ENCODE measurements around the gene TLE2. TPM values are rescaled to one million over a fixed set of nuclear protein-coding genes. Genes with fewer than 3 reads are reported as not detected.

The TLE2 gene
- total and polyA plus RNA-seq, 2 donors from 2014 or later: 28.2 to 76.6 TPM

DNA sequence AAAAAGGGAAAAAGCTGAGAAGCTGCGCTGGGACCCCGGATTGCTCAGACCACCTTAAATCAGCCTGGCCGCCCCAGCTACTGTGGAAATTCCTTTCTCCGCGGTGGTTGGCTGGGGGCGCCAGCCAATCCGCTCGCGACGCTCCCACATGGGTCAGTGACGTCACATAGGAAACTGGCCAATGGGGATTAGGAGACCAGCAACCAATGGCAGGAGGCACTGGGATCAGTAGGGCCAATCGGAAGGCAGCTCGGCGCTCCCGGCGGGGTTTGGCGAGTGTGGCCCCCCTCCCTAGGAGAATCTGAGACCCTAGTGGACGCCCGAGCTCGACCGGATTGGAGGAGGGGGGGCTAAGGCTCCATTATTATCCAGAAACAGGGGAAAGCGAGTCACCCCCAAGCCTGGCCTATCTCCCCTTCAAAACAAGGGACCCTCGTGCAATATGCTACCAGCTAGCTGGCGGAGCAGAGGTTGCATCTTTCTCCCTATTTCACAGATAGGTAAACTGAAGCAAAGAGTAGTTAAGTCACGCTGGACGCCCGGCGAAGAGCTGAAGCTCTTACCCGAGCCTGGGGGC, 6.5 kb upstream of the TLE2 start:
- DNase-seq (peak; percentile 99 to 100 (median 100)), FAIRE-seq (peak; percentile 98)
- no peaks in the 10 kb centered on the region for H3K9me3 ChIP-seq (ENCODE audit: control insufficient read depth in 2 of 3, insufficient read depth in 1 of 3, low read length in 3 of 3)
- H3K4me3 ChIP-seq (ENCODE audit: low read length in 3 of 3): peak overlapping the region; percentile 70 to 87 (median 78)
- intact Hi-C loops (cut with DNase I): no loop called here
- H3K36me3 ChIP-seq (ENCODE audit: control insufficient read depth in 2 of 3, insufficient read depth in 3 of 3, low read length in 3 of 3): no peaks in the 10 kb centered on the region
- H3K9ac ChIP-seq (ENCODE audit: low read length in 3 of 3): peak overlapping the region in 2 of 3 donors; percentile 62 to 75
- peaks cover 3 to 12% (median 8%) of the 10 kb centered on the region in 3 donors for H3K4me1 ChIP-seq (ENCODE audit: control insufficient read depth in 2 of 3, insufficient read depth in 2 of 3, low read depth in 1 of 3, low read length in 3 of 3)
- no peaks in the 10 kb centered on the region for H3K27me3 ChIP-seq (ENCODE audit: control insufficient read depth, insufficient read depth, low read length)
- peak overlapping the region; percentile 89 to 97 for H3K27ac ChIP-seq (ENCODE audit: low read depth in 2 of 2, low read length in 2 of 2)
- TF ChIP-seq CTCF (IDR thresholded peaks at IDR 0.05; ENCODE audit: borderline replicate concordance, extremely low read depth, insufficient read depth): no peak

DNA sequence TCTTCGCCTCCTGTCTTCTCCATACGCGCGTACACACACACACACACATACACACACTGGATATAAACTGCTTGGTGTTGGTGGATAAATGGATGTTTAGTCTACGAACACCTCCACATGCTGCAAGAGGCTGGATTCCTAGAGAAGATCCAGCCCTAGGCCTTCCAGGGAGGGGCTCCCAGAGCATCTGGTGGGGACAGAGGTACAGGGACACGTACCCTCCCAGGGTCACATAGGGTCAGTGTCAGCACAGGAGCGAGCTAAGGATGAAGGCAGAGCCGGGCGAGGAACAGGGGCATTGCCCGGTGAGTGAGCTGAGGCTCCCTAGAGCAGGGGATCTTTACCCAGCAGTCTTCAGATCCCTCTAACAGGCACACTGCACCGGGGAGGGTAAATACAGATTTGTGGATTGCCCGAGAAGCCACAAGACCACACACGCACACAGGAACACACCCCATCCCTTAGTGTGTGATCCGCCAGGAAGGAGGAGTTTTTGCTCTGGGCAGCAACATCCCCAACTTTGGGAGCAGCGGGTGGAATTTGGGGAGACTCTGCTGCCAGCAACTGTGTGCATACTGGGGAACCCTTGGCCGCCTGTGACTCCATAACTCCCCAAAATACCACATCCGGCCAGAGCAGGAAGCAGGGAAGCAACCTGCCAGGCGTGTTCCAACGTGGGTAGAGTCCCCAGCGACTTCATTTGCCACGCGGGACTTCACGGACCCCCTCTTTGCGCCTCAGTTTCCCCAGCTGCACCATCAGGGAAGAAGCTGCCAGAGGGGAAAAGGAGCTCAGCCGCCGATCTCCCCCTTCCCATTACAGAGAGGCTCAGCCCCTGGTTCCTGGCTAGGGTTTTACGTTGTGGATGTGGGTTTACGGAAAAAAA, 5.8 kb upstream of the TLE2 start:
- DNase-seq: peak in 3 of 5 donors; percentile 42 to 70 (median 51)
- Histone ChIP-seq H3K9ac (ENCODE audit: low read length in 3 of 3) (peak overlapping the region in 2 of 3 donors; percentile 69 to 71), H3K27me3 (ENCODE audit: control insufficient read depth, insufficient read depth, low read length) (no peaks in the 10 kb centered on the region), H3K4me3 (ENCODE audit: low read length in 3 of 3) (peak overlapping the region; percentile 5 to 78 (median 56)), H3K36me3 (ENCODE audit: control insufficient read depth in 2 of 3, insufficient read depth in 3 of 3, low read length in 3 of 3) (no peaks in the 10 kb centered on the region), H3K9me3 (ENCODE audit: control insufficient read depth in 2 of 3, insufficient read depth in 1 of 3, low read length in 3 of 3) (no peaks in the 10 kb centered on the region), H3K4me1 (ENCODE audit: control insufficient read depth in 2 of 3, insufficient read depth in 2 of 3, low read depth in 1 of 3, low read length in 3 of 3) (peaks cover 3 to 12% (median 8%) of the 10 kb centered on the region in 3 donors), H3K27ac (ENCODE audit: low read depth in 2 of 2, low read length in 2 of 2) (peak overlapping the region in 1 of 2 donors; percentile 65)
- no peak for TF ChIP-seq CTCF (IDR thresholded peaks at IDR 0.05; ENCODE audit: borderline replicate concordance, extremely low read depth, insufficient read depth)
- no peak for FAIRE-seq
- intact Hi-C loops (cut with DNase I): no loop called here

DNA sequence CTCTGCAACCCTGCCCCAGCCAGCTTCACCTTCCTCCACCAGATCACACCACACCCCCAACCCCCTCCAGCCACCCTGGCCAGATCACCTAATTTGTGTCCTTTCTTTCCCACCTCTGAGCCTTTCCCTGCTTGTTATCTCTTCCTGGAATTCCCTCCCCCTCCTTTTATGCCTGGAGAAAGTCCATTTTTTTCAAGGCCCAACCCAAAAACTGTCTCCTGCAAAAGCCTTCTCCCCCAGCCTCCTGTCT, 5.3 kb upstream of the TLE2 start:
- Histone ChIP-seq H3K9me3 (ENCODE audit: control insufficient read depth in 2 of 3, insufficient read depth in 1 of 3, low read length in 3 of 3) (no peaks in the 10 kb centered on the region), H3K36me3 (ENCODE audit: control insufficient read depth in 2 of 3, insufficient read depth in 3 of 3, low read length in 3 of 3) (no peaks in the 10 kb centered on the region), H3K4me3 (ENCODE audit: low read length in 3 of 3) (no peak overlapping the region), H3K9ac (ENCODE audit: low read length in 3 of 3) (no peak overlapping the region), H3K4me1 (ENCODE audit: control insufficient read depth in 2 of 3, insufficient read depth in 2 of 3, low read depth in 1 of 3, low read length in 3 of 3) (peaks cover 3 to 14% (median 8%) of the 10 kb centered on the region in 3 donors), H3K27me3 (ENCODE audit: control insufficient read depth, insufficient read depth, low read length) (no peaks in the 10 kb centered on the region), H3K27ac (ENCODE audit: low read depth in 2 of 2, low read length in 2 of 2) (no peak overlapping the region)
- no peak for TF ChIP-seq CTCF (IDR thresholded peaks at IDR 0.05; ENCODE audit: borderline replicate concordance, extremely low read depth, insufficient read depth)
- FAIRE-seq (no peak), DNase-seq (peak in 2 of 5 donors; percentile 45 to 50)
- intact Hi-C loops (cut with DNase I): no loop called here
